HL-60/S4 treated with retinoic acid at 250 ng/mL for 4 days and 3 days (cell line): ENCODE data around the gene CEP76.
"Not testable (repeated sequence)": the region's sequence is repeated elsewhere in the genome, so short reads cannot be mapped to it uniquely, and the experiment has no call there.

Source experiments
- in situ Hi-C: fragments of 300-500 bp; cut with MboI; formaldehyde crosslinking; loops from 2 replicates; pipeline ENCODE4 v1.7.0; 2022; ENCODE audit warnings: low sequenced_read_pairs

The CEP76 gene

GRCh38 chr18:12647773-12648172 lies 54.8 kb downstream of the CEP76 start:
- in situ Hi-C loops, result no loop called here

GRCh38 chr18:12645751-12646203 lies 56.7 kb downstream of the CEP76 start:
- in situ Hi-C loops, result no loop called here

- in situ Hi-C loops, result no loop called here
Observed at GRCh38 chr18:12645254-12645653, 57.3 kb downstream of the CEP76 start.

- in situ Hi-C loops, result not testable (repeated sequence)
Observed at GRCh38 chr18:12643756-12644155, 58.8 kb downstream of the CEP76 start.

GRCh38 chr18:12640881-12641200 lies 61.7 kb downstream of the CEP76 start:
- in situ Hi-C loops, result no loop called here

- in situ Hi-C loops, result no loop called here
Observed at GRCh38 chr18:12639990-12640880, 62.3 kb downstream of the CEP76 start.

- in situ Hi-C loops, result no loop called here
Observed at GRCh38 chr18:12638644-12639124, 63.8 kb downstream of the CEP76 start.

- in situ Hi-C loops, result no loop called here
Observed at GRCh38 chr18:12637901-12638643, 64.5 kb downstream of the CEP76 start.

- in situ Hi-C loops, result no loop called here
Observed at GRCh38 chr18:12637393-12637792, 65.1 kb downstream of the CEP76 start.

GRCh38 chr18:12631831-12632477 lies 70.6 kb downstream of the CEP76 start:
- in situ Hi-C loops, result no loop called here

- in situ Hi-C loops, result no loop called here
Observed at GRCh38 chr18:12630136-12630535, 72.4 kb downstream of the CEP76 start.

GRCh38 chr18:12628706-12629702 lies 73.5 kb downstream of the CEP76 start:
- in situ Hi-C loops, result no loop called here

- in situ Hi-C loops, result not testable (repeated sequence)
Observed at GRCh38 chr18:12627199-12627598, 75.3 kb downstream of the CEP76 start.

GRCh38 chr18:12625241-12625640 lies 77.3 kb downstream of the CEP76 start:
- in situ Hi-C loops, result no loop called here
